Measurements from ENCODE around the gene ROBO3.
A peak's percentile ranks its signal among the peaks of the same experiment; 100 is the strongest.

GRCh38 chr11:124865902-124866851 is 945 bp downstream of the ROBO3 start:
- no peak for TF ChIP-seq POLR2AphosphoS5 (IDR thresholded peaks at IDR 0.05)
- TF ChIP-seq, protein P1, sequence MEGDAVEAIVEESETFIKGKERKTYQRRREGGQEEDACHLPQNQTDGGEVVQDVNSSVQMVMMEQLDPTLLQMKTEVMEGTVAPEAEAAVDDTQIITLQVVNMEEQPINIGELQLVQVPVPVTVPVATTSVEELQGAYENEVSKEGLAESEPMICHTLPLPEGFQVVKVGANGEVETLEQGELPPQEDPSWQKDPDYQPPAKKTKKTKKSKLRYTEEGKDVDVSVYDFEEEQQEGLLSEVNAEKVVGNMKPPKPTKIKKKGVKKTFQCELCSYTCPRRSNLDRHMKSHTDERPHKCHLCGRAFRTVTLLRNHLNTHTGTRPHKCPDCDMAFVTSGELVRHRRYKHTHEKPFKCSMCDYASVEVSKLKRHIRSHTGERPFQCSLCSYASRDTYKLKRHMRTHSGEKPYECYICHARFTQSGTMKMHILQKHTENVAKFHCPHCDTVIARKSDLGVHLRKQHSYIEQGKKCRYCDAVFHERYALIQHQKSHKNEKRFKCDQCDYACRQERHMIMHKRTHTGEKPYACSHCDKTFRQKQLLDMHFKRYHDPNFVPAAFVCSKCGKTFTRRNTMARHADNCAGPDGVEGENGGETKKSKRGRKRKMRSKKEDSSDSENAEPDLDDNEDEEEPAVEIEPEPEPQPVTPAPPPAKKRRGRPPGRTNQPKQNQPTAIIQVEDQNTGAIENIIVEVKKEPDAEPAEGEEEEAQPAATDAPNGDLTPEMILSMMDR (IDR thresholded peaks at IDR 0.05), result peak; percentile 51 to 78 (median 77)

Measured in transverse colon (tissue), 4 donors.